Measurements from ENCODE around the gene MITD1. TPM values are rescaled to one million over a fixed set of nuclear protein-coding genes. Genes with fewer than 3 reads are reported as not detected.

The MITD1 gene
- total and polyA plus RNA-seq, 2 of the 8 experiments (the other 6 are each of a cell fraction or from before 2014, with no cell fraction given) = 15.2 to 31.7 TPM

DNA sequence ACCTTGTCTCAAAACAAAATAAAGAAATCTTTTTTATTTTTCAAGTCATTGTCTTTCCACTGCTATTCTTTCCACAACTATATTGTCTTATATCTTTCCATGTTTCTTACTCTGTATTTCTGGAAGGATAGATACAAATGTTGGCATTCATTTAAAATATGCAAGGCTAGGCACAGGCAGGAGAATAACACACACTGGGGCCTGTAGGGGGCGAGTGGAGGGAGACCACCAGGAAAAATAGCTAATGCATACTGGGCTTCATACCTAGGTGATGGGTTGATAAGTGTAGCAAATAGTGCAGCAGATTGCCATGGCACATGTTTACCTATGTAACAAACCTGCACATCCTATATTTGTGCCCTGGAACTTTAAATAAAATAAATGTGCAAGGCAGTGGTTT lies 9.7 kb upstream of the MITD1 start:
- Histone ChIP-seq H3K4me3 (ENCODE audit: extremely low read depth in 1 of 4, insufficient read depth in 2 of 4, low read depth in 3 of 4, low read length in 4 of 4) (no peak overlapping the region), H2AFZ (ENCODE audit: low read length) (no peak overlapping the region), H2AK5ac (ENCODE audit: low read depth, low read length) (no peak overlapping the region), H4K5ac (ENCODE audit: insufficient read length, low read depth, low read length) (no peak overlapping the region), H3K79me2 (ENCODE audit: control insufficient read depth in 1 of 2, insufficient read depth in 2 of 2, low read length in 2 of 2) (peaks cover 0 to 36% of the 10 kb centered on the region in 2 experiments; a peak in 2 of 4 replicates), H3K4me2 (ENCODE audit: insufficient read depth in 1 of 2, low read depth in 2 of 2, low read length in 2 of 2) (no peak overlapping the region), H3K4ac (replicated peaks; ENCODE audit: insufficient read length, low read depth, low read length) (no peak overlapping the region), H3K9ac (replicated peaks in 1 of 4; ENCODE audit: extremely low read depth in 1 of 4, low read depth in 3 of 4, low read length in 3 of 4) (no peak overlapping the region), H3K27ac (ENCODE audit: low read depth, low read length) (no peak overlapping the region), H2BK120ac (replicated peaks; ENCODE audit: low read depth, low read length) (no peak overlapping the region), H3K14ac (ENCODE audit: insufficient read length) (no peak overlapping the region), H4K20me1 (replicated peaks in 1 of 2; ENCODE audit: control insufficient read depth in 1 of 2, insufficient read depth in 2 of 2, low read length in 2 of 2) (peaks cover 0 to 1% of the 10 kb centered on the region in 2 experiments), H2BK20ac (ENCODE audit: low read length) (no peak overlapping the region), H3K23me2 (ENCODE audit: low read depth, low read length) (0 out of 2 replicates have a peak, but pooled peaks cover 1% of the 10 kb centered on the region), H2BK12ac (ENCODE audit: low read depth, low read length) (no peak overlapping the region), H3K23ac (ENCODE audit: insufficient read length) (no peak overlapping the region), H3K18ac (ENCODE audit: extremely low read depth, low read length) (no peak overlapping the region), H2BK15ac (ENCODE audit: low read length) (no peak overlapping the region), H4K91ac (replicated peaks; ENCODE audit: insufficient read length, low read length) (no peak overlapping the region), H3K9me3 (ENCODE audit: insufficient read depth in 2 of 2, low read depth in 1 of 2, low read length in 1 of 2) (no peaks in the 10 kb centered on the region), H3K36me3 (ENCODE audit: control insufficient read depth in 2 of 4, insufficient read depth in 4 of 4, low read length in 3 of 4) (peaks cover 3 to 39% (median 20%) of the 10 kb centered on the region in 4 experiments; a peak in 7 of 8 replicates), H2BK5ac (ENCODE audit: low read depth, low read length) (no peak overlapping the region), H3K56ac (replicated peaks; ENCODE audit: insufficient read length, low read depth, low read length) (no peak overlapping the region), H3K27me3 (replicated peaks in 1 of 4; ENCODE audit: control insufficient read depth in 3 of 4, extremely low read depth in 1 of 4, insufficient read depth in 3 of 4, low read length in 3 of 4) (no peaks in the 10 kb centered on the region), H4K8ac (ENCODE audit: extremely low read depth, insufficient read depth, low read length) (no peak overlapping the region), H3K79me1 (ENCODE audit: low read depth, low read length) (no peaks in the 10 kb centered on the region), H3K4me1 (replicated peaks in 1 of 4; ENCODE audit: control insufficient read depth in 3 of 4, insufficient read depth in 4 of 4, low read length in 3 of 4) (no peaks in the 10 kb centered on the region)
- DNase-seq (ENCODE audit: low read depth in 1 of 2, low spot score in 2 of 2) = no peak
- CTCF ChIA-PET (ENCODE audit: partially characterized antibody) = interaction anchor here (0.6 to 1.6 kb wide), 2 partner anchors 10 to 1439 kb away, joined by 3 read pairs; no protein-coding TSS in a partner anchor
- no peak for FAIRE-seq
- WGBS, 2 experiments (ENCODE audit: extremely low coverage in 1 of 2, insufficient coverage in 1 of 2, insufficient read length in 1 of 2, insufficient replicate concordance in 2 of 2, low coverage in 1 of 2, low lambda C conversion rate in 2 of 2, missing lambda C conversion rate in 1 of 2) = 80% methylated on average over 1 of the region's 1 CpG; no CpG with 5 or more reads in 1 of the 2 experiments
- POLR2A ChIA-PET (ENCODE audit: partially characterized antibody) = no interaction called here
- peak in 1 of 2 experiments; percentile 17; a peak in 2 of 4 replicates for TF ChIP-seq RAD21 (IDR thresholded peaks at IDR 0.05 in 1 of 2, conservative IDR thresholded peaks at IDR 0.05 in 1 of 2; ENCODE audit: low read depth in 2 of 2, low read length in 2 of 2)
- TF ChIP-seq CEBPB (IDR thresholded peaks at IDR 0.05; ENCODE audit: low read depth, low read length) = no peak
- no peak for TF ChIP-seq HDAC6 (IDR thresholded peaks at IDR 0.05; ENCODE audit: low read depth, low read length)
- TF ChIP-seq, protein P1, sequence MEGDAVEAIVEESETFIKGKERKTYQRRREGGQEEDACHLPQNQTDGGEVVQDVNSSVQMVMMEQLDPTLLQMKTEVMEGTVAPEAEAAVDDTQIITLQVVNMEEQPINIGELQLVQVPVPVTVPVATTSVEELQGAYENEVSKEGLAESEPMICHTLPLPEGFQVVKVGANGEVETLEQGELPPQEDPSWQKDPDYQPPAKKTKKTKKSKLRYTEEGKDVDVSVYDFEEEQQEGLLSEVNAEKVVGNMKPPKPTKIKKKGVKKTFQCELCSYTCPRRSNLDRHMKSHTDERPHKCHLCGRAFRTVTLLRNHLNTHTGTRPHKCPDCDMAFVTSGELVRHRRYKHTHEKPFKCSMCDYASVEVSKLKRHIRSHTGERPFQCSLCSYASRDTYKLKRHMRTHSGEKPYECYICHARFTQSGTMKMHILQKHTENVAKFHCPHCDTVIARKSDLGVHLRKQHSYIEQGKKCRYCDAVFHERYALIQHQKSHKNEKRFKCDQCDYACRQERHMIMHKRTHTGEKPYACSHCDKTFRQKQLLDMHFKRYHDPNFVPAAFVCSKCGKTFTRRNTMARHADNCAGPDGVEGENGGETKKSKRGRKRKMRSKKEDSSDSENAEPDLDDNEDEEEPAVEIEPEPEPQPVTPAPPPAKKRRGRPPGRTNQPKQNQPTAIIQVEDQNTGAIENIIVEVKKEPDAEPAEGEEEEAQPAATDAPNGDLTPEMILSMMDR (IDR thresholded peaks at IDR 0.05; ENCODE audit: control extremely low read depth in 1 of 3, insufficient read depth in 1 of 3, low read depth in 1 of 3, low read length in 3 of 3) = peak in 1 of 3 experiments; percentile 28; a peak in 1 of 4 replicates
